OCI-LY3 (cell line): Measurements from ENCODE around the gene GHR.

Experiments
- H2AFZ ChIP-seq: fragments of 200-600, 300-600 bp; shearing (Covaris generic); 2 replicates; pipeline ENCODE4 v1.6.0; 2014; ENCODE audit warnings: antibody characterized with exemption, low read depth, low read length
- H3K27ac ChIP-seq: fragments of 200-600, 300-600 bp; sonication (generic); 2 replicates; pipeline ENCODE4 v1.5.1; 2014; ENCODE audit warnings: mild to moderate bottlenecking, low read length, moderate library complexity, mixed read lengths
- H3K27me3 ChIP-seq: fragments of 200-600, 300-600 bp; sonication (generic); 2 replicates; pipeline ENCODE4 v1.6.1; 2014; ENCODE audit warnings: low read depth, low read length, mixed read lengths
- H3K36me3 ChIP-seq: fragments of 200-600, 300-600 bp; sonication (generic); replicated peaks from 2 replicates; pipeline ENCODE3; 2014; ENCODE audit warnings: low read depth, low read length, mixed read lengths
- H3K4me1 ChIP-seq: fragments of 300-600, 200-600 bp; sonication (generic); 2 replicates; pipeline ENCODE4 v1.6.1; 2014; ENCODE audit warnings: low read length, mixed read lengths
- H3K4me2 ChIP-seq: fragments of 200-600, 300-600 bp; sonication (generic); 2 replicates; pipeline ENCODE4 v1.6.1; 2014; ENCODE audit warnings: low read length, mixed read lengths
- H3K4me3 ChIP-seq: fragments of 300-600, 200-600 bp; sonication (generic); 2 replicates; pipeline ENCODE4 v1.5.1; 2014; ENCODE audit warnings: antibody characterized with exemption, mild to moderate bottlenecking, low read length, moderate library complexity
- H3K79me2 ChIP-seq: fragments of 300-600, 200-600 bp; shearing (Covaris generic); 2 replicates; pipeline ENCODE4 v1.6.1; 2014; ENCODE audit warnings: mild to moderate bottlenecking, low read length, mixed read lengths
- H3K9ac ChIP-seq: fragments of 300-600, 200-600 bp; shearing (Covaris generic); 2 replicates; pipeline ENCODE4 v1.6.0; 2014; ENCODE audit warnings: mild to moderate bottlenecking, low read length, moderate library complexity
- H3K9me3 ChIP-seq: fragments of 200-600, 300-600 bp; shearing (Covaris generic); 2 replicates; pipeline ENCODE4 v1.6.1; 2014; ENCODE audit warnings: low read length, mixed read lengths; ENCODE audit not compliant: insufficient read depth
- H4K20me1 ChIP-seq: fragments of 200-600, 300-600 bp; sonication (generic); 2 replicates; pipeline ENCODE4 v1.6.1; 2016; ENCODE audit warnings: low read length, mixed read lengths; ENCODE audit not compliant: insufficient read depth
- CTCF ChIP-seq: fragments of 200-600, 300-600 bp; sonication (generic); IDR thresholded peaks from 2 replicates; pipeline ENCODE4 v1.5.1; 2014; ENCODE audit warnings: antibody characterized with exemption, low read length, low read depth
- EZH2phosphoT487 ChIP-seq: fragments of 200-600 bp; shearing (Covaris generic); IDR thresholded peaks from 2 replicates; pipeline ENCODE4 v1.6.1; 2018; ENCODE audit warnings: antibody characterized with exemption, mixed run types, low read depth

Gene GHR

GRCh38 chr5:42500003-42500599, 76.9 kb downstream of the GHR start:
- TF ChIP-seq EZH2phosphoT487, result no peak
- TF ChIP-seq CTCF, result no peak
- Histone ChIP-seq H3K4me1 (no peaks in the 10 kb centered on the region), H3K9me3 (no peaks in the 10 kb centered on the region), H3K27ac (no peak overlapping the region), H3K4me2 (no peak overlapping the region), H3K4me3 (no peak overlapping the region), H3K9ac (no peak overlapping the region), H3K36me3 (no peaks in the 10 kb centered on the region), H4K20me1 (no peaks in the 10 kb centered on the region), H3K79me2 (no peaks in the 10 kb centered on the region), H2AFZ (no peak overlapping the region), H3K27me3 (no peaks in the 10 kb centered on the region)

- H3K4me2 ChIP-seq, result no peak overlapping the region
- H4K20me1 ChIP-seq, result no peaks in the 10 kb centered on the region
- no peak overlapping the region for H3K9ac ChIP-seq
- H2AFZ ChIP-seq, result no peak overlapping the region
- no peak overlapping the region for H3K4me3 ChIP-seq
- TF ChIP-seq EZH2phosphoT487 (no peak), CTCF (no peak)
- H3K79me2 ChIP-seq, result no peaks in the 10 kb centered on the region
- no peak overlapping the region for H3K27ac ChIP-seq
- no peaks in the 10 kb centered on the region for H3K36me3 ChIP-seq
- no peaks in the 10 kb centered on the region for H3K9me3 ChIP-seq
- H3K4me1 ChIP-seq, result no peaks in the 10 kb centered on the region
- no peaks in the 10 kb centered on the region for H3K27me3 ChIP-seq
Measured at GRCh38 chr5:42502613-42503470, 79.6 kb downstream of the GHR start.

- TF ChIP-seq EZH2phosphoT487, result no peak
- no peak for TF ChIP-seq CTCF
- no peaks in the 10 kb centered on the region for H3K36me3 ChIP-seq
- H3K27me3 ChIP-seq, result no peaks in the 10 kb centered on the region
- no peak overlapping the region for H2AFZ ChIP-seq
- no peaks in the 10 kb centered on the region for H3K9me3 ChIP-seq
- no peak overlapping the region for H3K9ac ChIP-seq
- H3K4me3 ChIP-seq, result no peak overlapping the region
- H3K4me2 ChIP-seq, result no peak overlapping the region
- H4K20me1 ChIP-seq, result no peaks in the 10 kb centered on the region
- no peaks in the 10 kb centered on the region for H3K79me2 ChIP-seq
- H3K4me1 ChIP-seq, result no peaks in the 10 kb centered on the region
- no peak overlapping the region for H3K27ac ChIP-seq
Measured at GRCh38 chr5:42506662-42507061, 83.4 kb downstream of the GHR start.

GRCh38 chr5:42507451-42508097, 84.3 kb downstream of the GHR start:
- H3K27ac ChIP-seq, result no peak overlapping the region
- no peak overlapping the region for H2AFZ ChIP-seq
- H3K4me2 ChIP-seq, result no peak overlapping the region
- TF ChIP-seq EZH2phosphoT487, result no peak
- TF ChIP-seq CTCF, result no peak
- H3K9me3 ChIP-seq, result no peaks in the 10 kb centered on the region
- H4K20me1 ChIP-seq, result no peaks in the 10 kb centered on the region
- no peaks in the 10 kb centered on the region for H3K36me3 ChIP-seq
- no peaks in the 10 kb centered on the region for H3K27me3 ChIP-seq
- H3K9ac ChIP-seq, result no peak overlapping the region
- no peaks in the 10 kb centered on the region for H3K4me1 ChIP-seq
- no peak overlapping the region for H3K4me3 ChIP-seq
- H3K79me2 ChIP-seq, result no peaks in the 10 kb centered on the region
